Measurements from ENCODE around the gene USP17L12. TPM values are rescaled to one million over a fixed set of nuclear protein-coding genes. Genes with fewer than 3 reads are reported as not detected.
A peak's percentile ranks its signal among the peaks of the same experiment; 100 is the strongest.
"Not testable (repeated sequence)": the region's sequence is repeated elsewhere in the genome, so short reads cannot be mapped to it uniquely, and the experiment has no call there.

The USP17L12 gene
- total RNA-seq, 2 experiments from 2014 or later, result not detected

DNA sequence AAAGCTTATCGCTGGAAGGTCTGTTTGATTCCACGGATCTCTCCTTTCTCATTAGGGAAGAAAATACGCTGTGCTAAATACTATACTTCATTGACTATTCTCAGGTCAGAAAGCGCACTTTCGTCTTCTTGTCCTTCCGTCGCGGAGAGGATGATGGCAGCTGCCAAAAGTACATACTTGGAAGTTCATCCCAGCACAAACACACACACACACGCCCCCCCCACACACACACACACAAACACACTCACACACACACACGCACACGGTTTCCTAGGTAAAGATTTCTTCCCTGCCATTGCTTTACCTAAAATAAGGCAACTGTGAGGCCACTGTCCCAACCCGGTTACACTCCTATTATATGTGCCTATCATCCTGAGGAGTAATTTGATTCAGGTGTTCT, 18.5 kb downstream of the USP17L12 start:
- H3K27ac ChIP-seq (ENCODE audit: low read depth in 1 of 2, low read length in 2 of 2); H3K9me3 ChIP-seq (ENCODE audit: control insufficient read depth in 1 of 2, insufficient read depth in 1 of 2, low read length in 2 of 2); H3K36me3 Mint-ChIP-seq (ENCODE audit: low read depth); H3K36me3 ChIP-seq (ENCODE audit: insufficient read depth, low read length); ATAC-seq (ENCODE audit: poor library complexity); H3K27me3 ChIP-seq (ENCODE audit: control insufficient read depth in 1 of 2, insufficient read depth in 2 of 2, low read length in 2 of 2); H3K4me1 Mint-ChIP-seq (ENCODE audit: low read depth); H3K4me1 ChIP-seq (ENCODE audit: insufficient read depth, low read length); POLR2A ChIA-PET; H3K9me3 Mint-ChIP-seq; CTCF ChIA-PET; H3K27ac Mint-ChIP-seq; H3K27me3 Mint-ChIP-seq; intact Hi-C loops (cut with DNase I, micrococcal nuclease); H3K4me3 Mint-ChIP-seq; H3K4me3 ChIP-seq (ENCODE audit: low read length): not testable (repeated sequence)
- DNase-seq, result peak in 3 of 14 experiments; percentile 1 to 10 (median 6)

GRCh38 chr4:9243579-9243978, 23.6 kb downstream of the USP17L12 start, which contains the start of gene USP17L17:
Gene USP17L17, plus strand, starts transcription at chr4:9243879. Its CDS starts 0 bp downstream, at chr4:9243879.
- intact Hi-C loops (cut with DNase I, micrococcal nuclease); H3K27me3 ChIP-seq (ENCODE audit: control insufficient read depth in 1 of 2, insufficient read depth in 2 of 2, low read length in 2 of 2); H3K27ac Mint-ChIP-seq; H3K4me3 Mint-ChIP-seq; ATAC-seq (ENCODE audit: poor library complexity); H3K4me3 ChIP-seq (ENCODE audit: low read length); H3K27ac ChIP-seq (ENCODE audit: low read depth in 1 of 2, low read length in 2 of 2); H3K4me1 ChIP-seq (ENCODE audit: insufficient read depth, low read length); POLR2A ChIA-PET; H3K36me3 ChIP-seq (ENCODE audit: insufficient read depth, low read length); CTCF ChIA-PET; DNase-seq; H3K9me3 ChIP-seq (ENCODE audit: control insufficient read depth in 1 of 2, insufficient read depth in 1 of 2, low read length in 2 of 2); H3K4me1 Mint-ChIP-seq (ENCODE audit: low read depth); H3K36me3 Mint-ChIP-seq (ENCODE audit: low read depth); H3K9me3 Mint-ChIP-seq; H3K27me3 Mint-ChIP-seq: not testable (repeated sequence)

DNA sequence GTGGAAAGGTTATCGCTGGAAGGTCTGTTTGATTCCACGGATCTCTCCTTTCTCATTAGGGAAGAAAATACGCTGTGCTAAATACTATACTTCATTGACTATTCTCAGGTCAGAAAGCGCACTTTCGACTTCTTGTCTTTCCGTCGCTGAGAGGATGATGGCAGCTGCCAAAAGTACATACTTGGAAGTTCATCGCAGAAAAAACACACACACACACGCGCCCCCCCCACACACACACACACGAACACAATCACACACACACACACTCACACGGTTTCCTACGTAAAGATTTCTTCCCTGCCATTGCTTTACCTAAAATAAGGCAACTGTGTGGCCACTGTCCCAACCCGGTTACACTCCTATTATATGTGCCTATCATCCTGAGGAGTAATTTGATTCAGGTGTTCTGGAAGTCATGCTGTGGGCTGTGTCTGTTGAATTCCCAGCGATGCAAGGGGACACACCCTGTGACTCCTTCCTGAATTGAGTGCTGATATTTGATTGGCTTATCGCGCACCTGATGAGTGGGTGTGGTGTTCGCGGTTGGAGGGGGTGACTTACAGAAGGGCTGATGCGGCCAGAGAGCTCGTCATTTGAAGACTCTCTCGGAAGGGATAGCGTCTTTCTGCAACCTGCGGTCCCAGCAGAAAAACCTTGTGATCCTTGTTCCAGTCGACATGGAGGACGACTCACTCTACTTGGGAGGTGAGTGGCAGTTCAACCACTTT, 28.2 kb downstream of the USP17L12 start, which contains the start of gene USP17L18:
Gene USP17L18, plus strand, starts transcription at position 678 of the 728 bp plus-strand sequence. Its CDS starts 0 bp downstream, at position 678.
- intact Hi-C loops (cut with DNase I, micrococcal nuclease); H3K27ac Mint-ChIP-seq; POLR2A ChIA-PET; H3K9me3 Mint-ChIP-seq; H3K9me3 ChIP-seq (ENCODE audit: control insufficient read depth in 1 of 2, insufficient read depth in 1 of 2, low read length in 2 of 2); H3K4me3 Mint-ChIP-seq; H3K27me3 Mint-ChIP-seq; H3K4me1 ChIP-seq (ENCODE audit: insufficient read depth, low read length); H3K36me3 ChIP-seq (ENCODE audit: insufficient read depth, low read length); ATAC-seq (ENCODE audit: poor library complexity); H3K27ac ChIP-seq (ENCODE audit: low read depth in 1 of 2, low read length in 2 of 2); H3K4me3 ChIP-seq (ENCODE audit: low read length); CTCF ChIA-PET; H3K36me3 Mint-ChIP-seq (ENCODE audit: low read depth); H3K27me3 ChIP-seq (ENCODE audit: control insufficient read depth in 1 of 2, insufficient read depth in 2 of 2, low read length in 2 of 2); H3K4me1 Mint-ChIP-seq (ENCODE audit: low read depth): not testable (repeated sequence)
- peak in 5 of 14 experiments; percentile 0 to 33 (median 1) for DNase-seq

DNA sequence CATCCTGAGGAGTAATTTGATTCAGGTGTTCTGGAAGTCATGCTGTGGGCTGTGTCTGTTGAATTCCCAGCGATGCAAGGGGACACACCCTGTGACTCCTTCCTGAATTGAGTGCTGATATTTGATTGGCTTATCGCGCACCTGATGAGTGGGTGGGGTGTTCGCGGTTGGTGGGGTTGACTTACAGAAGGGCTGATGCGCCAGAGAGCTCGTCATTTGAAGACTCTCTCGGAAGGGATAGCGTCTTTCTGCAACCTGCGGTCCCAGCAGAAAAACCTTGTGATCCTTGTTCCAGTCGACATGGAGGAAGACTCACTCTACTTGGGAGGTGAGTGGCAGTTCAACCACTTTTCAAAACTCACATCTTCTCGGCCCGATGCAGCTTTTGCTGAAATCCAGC, 33.1 kb downstream of the USP17L12 start, which contains the start of gene USP17L19:
Gene USP17L19, plus strand, starts transcription at position 301 of the 400 bp plus-strand sequence. Its CDS starts 0 bp downstream, at position 301.
- POLR2A ChIA-PET; H3K4me1 Mint-ChIP-seq (ENCODE audit: low read depth); H3K27me3 ChIP-seq (ENCODE audit: control insufficient read depth in 1 of 2, insufficient read depth in 2 of 2, low read length in 2 of 2); H3K4me3 Mint-ChIP-seq; CTCF ChIA-PET; H3K27ac Mint-ChIP-seq; ATAC-seq (ENCODE audit: poor library complexity); DNase-seq; H3K36me3 ChIP-seq (ENCODE audit: insufficient read depth, low read length); H3K9me3 Mint-ChIP-seq; H3K27me3 Mint-ChIP-seq; intact Hi-C loops (cut with DNase I, micrococcal nuclease); H3K4me3 ChIP-seq (ENCODE audit: low read length); H3K4me1 ChIP-seq (ENCODE audit: insufficient read depth, low read length); H3K9me3 ChIP-seq (ENCODE audit: control insufficient read depth in 1 of 2, insufficient read depth in 1 of 2, low read length in 2 of 2); H3K27ac ChIP-seq (ENCODE audit: low read depth in 1 of 2, low read length in 2 of 2); H3K36me3 Mint-ChIP-seq (ENCODE audit: low read depth): not testable (repeated sequence)

- H3K27me3 ChIP-seq (ENCODE audit: control insufficient read depth in 1 of 2, insufficient read depth in 2 of 2, low read length in 2 of 2); ATAC-seq (ENCODE audit: poor library complexity); H3K4me3 Mint-ChIP-seq; POLR2A ChIA-PET; CTCF ChIA-PET; H3K36me3 Mint-ChIP-seq (ENCODE audit: low read depth); H3K27ac ChIP-seq (ENCODE audit: low read depth in 1 of 2, low read length in 2 of 2); H3K9me3 ChIP-seq (ENCODE audit: control insufficient read depth in 1 of 2, insufficient read depth in 1 of 2, low read length in 2 of 2); H3K36me3 ChIP-seq (ENCODE audit: insufficient read depth, low read length); H3K4me1 Mint-ChIP-seq (ENCODE audit: low read depth); H3K9me3 Mint-ChIP-seq; H3K4me1 ChIP-seq (ENCODE audit: insufficient read depth, low read length); H3K4me3 ChIP-seq (ENCODE audit: low read length); intact Hi-C loops (cut with DNase I, micrococcal nuclease); H3K27ac Mint-ChIP-seq; DNase-seq; H3K27me3 Mint-ChIP-seq: not testable (repeated sequence)
Observed at GRCh38 chr4:9257824-9258223, 37.9 kb downstream of the USP17L12 start, which contains the start of gene USP17L20. Gene USP17L20, plus strand, starts transcription at chr4:9258124. Its CDS starts 0 bp downstream, at chr4:9258124.

DNA sequence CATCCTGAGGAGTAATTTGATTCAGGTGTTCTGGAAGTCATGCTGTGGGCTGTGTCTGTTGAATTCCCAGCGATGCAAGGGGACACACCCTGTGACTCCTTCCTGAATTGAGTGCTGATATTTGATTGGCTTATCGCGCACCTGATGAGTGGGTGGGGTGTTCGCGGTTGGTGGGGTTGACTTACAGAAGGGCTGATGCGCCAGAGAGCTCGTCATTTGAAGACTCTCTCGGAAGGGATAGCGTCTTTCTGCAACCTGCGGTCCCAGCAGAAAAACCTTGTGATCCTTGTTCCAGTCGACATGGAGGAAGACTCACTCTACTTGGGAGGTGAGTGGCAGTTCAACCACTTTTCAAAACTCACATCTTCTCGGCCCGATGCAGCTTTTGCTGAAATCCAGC, 42.6 kb downstream of the USP17L12 start, which contains the start of gene USP17L21:
Gene USP17L21, plus strand, starts transcription at position 301 of the 400 bp plus-strand sequence. Its CDS starts 0 bp downstream, at position 301.
- ATAC-seq (ENCODE audit: poor library complexity); H3K36me3 ChIP-seq (ENCODE audit: insufficient read depth, low read length); H3K9me3 Mint-ChIP-seq; H3K27me3 Mint-ChIP-seq; DNase-seq; H3K9me3 ChIP-seq (ENCODE audit: control insufficient read depth in 1 of 2, insufficient read depth in 1 of 2, low read length in 2 of 2); H3K27ac Mint-ChIP-seq; H3K4me3 Mint-ChIP-seq; H3K4me1 ChIP-seq (ENCODE audit: insufficient read depth, low read length); H3K4me3 ChIP-seq (ENCODE audit: low read length); CTCF ChIA-PET; POLR2A ChIA-PET; H3K27me3 ChIP-seq (ENCODE audit: control insufficient read depth in 1 of 2, insufficient read depth in 2 of 2, low read length in 2 of 2); H3K4me1 Mint-ChIP-seq (ENCODE audit: low read depth); intact Hi-C loops (cut with DNase I, micrococcal nuclease); H3K27ac ChIP-seq (ENCODE audit: low read depth in 1 of 2, low read length in 2 of 2); H3K36me3 Mint-ChIP-seq (ENCODE audit: low read depth): not testable (repeated sequence)

GRCh38 chr4:9267319-9267718, 47.4 kb downstream of the USP17L12 start, which contains the start of gene USP17L22:
Gene USP17L22, plus strand, starts transcription at chr4:9267619. Its CDS starts 0 bp downstream, at chr4:9267619.
- ATAC-seq (ENCODE audit: poor library complexity); H3K4me3 Mint-ChIP-seq; H3K27me3 ChIP-seq (ENCODE audit: control insufficient read depth in 1 of 2, insufficient read depth in 2 of 2, low read length in 2 of 2); CTCF ChIA-PET; H3K36me3 ChIP-seq (ENCODE audit: insufficient read depth, low read length); H3K4me1 Mint-ChIP-seq (ENCODE audit: low read depth); DNase-seq; H3K27me3 Mint-ChIP-seq; POLR2A ChIA-PET; intact Hi-C loops (cut with DNase I, micrococcal nuclease); H3K4me1 ChIP-seq (ENCODE audit: insufficient read depth, low read length); H3K27ac Mint-ChIP-seq; H3K27ac ChIP-seq (ENCODE audit: low read depth in 1 of 2, low read length in 2 of 2); H3K9me3 ChIP-seq (ENCODE audit: control insufficient read depth in 1 of 2, insufficient read depth in 1 of 2, low read length in 2 of 2); H3K36me3 Mint-ChIP-seq (ENCODE audit: low read depth); H3K9me3 Mint-ChIP-seq; H3K4me3 ChIP-seq (ENCODE audit: low read length): not testable (repeated sequence)

All from CD4-positive, alpha-beta T cell (primary cell).